Measurements from ENCODE around the gene PPARD. TPM values are rescaled to one million over a fixed set of nuclear protein-coding genes. Genes with fewer than 3 reads are reported as not detected.

Gene PPARD
- total and polyA plus RNA-seq, 2 of the 13 experiments (the other 11 are each of a cell fraction or from before 2014, with no cell fraction given) = 6.1 to 13.3 TPM

DNA sequence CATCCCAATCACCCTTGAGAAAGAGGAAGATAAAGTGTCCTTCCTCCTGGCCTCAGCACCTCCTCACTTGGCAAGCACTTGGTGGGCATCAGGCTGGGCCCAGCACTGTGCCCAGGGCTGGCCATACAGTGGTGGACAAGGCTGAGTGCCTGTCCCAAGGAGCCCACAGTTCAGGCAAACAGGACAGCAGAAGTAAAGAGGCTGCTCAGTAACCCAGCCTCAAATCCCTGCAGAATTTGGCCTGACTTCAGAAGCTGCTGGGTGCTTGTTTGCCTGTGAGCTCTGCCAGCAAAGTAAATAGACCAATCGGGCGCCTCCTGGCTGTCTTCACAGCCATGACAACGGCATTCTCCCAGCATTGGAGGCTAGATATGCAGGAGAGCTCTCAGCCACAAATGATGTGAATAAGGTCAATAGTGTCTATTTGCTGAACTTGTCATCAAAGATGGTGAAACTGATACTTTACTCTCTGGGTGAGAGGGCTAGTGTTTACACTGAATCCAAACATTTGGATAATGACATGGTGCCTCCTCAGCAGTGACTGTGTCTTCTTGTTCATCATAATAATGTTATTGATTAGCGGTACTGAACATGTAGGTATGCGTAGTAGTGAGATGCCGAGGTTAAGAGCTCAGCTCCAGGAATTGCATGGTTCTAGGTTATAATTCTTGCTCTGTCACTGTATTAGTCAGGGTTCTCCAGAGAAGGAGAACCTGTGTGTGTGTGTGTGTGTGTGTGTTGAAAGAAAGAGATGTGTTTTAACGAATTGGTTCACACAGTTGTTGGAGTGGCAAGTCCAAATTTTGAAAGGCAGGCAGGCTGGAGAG lies 72.9 kb downstream of the PPARD start (continued):
- TF ChIP-seq, protein P1, sequence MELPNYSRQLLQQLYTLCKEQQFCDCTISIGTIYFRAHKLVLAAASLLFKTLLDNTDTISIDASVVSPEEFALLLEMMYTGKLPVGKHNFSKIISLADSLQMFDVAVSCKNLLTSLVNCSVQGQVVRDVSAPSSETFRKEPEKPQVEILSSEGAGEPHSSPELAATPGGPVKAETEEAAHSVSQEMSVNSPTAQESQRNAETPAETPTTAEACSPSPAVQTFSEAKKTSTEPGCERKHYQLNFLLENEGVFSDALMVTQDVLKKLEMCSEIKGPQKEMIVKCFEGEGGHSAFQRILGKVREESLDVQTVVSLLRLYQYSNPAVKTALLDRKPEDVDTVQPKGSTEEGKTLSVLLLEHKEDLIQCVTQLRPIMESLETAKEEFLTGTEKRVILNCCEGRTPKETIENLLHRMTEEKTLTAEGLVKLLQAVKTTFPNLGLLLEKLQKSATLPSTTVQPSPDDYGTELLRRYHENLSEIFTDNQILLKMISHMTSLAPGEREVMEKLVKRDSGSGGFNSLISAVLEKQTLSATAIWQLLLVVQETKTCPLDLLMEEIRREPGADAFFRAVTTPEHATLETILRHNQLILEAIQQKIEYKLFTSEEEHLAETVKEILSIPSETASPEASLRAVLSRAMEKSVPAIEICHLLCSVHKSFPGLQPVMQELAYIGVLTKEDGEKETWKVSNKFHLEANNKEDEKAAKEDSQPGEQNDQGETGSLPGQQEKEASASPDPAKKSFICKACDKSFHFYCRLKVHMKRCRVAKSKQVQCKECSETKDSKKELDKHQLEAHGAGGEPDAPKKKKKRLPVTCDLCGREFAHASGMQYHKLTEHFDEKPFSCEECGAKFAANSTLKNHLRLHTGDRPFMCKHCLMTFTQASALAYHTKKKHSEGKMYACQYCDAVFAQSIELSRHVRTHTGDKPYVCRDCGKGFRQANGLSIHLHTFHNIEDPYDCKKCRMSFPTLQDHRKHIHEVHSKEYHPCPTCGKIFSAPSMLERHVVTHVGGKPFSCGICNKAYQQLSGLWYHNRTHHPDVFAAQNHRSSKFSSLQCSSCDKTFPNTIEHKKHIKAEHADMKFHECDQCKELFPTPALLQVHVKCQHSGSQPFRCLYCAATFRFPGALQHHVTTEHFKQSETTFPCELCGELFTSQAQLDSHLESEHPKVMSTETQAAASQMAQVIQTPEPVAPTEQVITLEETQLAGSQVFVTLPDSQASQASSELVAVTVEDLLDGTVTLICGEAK (IDR thresholded peaks at IDR 0.05) = no peak
- TF ChIP-seq, protein P1 (CRISPR knock-in tag; IDR thresholded peaks at IDR 0.05) = peak; percentile 18; the same call in 1 of the 2 replicates
- TF ChIP-seq, protein P2, sequence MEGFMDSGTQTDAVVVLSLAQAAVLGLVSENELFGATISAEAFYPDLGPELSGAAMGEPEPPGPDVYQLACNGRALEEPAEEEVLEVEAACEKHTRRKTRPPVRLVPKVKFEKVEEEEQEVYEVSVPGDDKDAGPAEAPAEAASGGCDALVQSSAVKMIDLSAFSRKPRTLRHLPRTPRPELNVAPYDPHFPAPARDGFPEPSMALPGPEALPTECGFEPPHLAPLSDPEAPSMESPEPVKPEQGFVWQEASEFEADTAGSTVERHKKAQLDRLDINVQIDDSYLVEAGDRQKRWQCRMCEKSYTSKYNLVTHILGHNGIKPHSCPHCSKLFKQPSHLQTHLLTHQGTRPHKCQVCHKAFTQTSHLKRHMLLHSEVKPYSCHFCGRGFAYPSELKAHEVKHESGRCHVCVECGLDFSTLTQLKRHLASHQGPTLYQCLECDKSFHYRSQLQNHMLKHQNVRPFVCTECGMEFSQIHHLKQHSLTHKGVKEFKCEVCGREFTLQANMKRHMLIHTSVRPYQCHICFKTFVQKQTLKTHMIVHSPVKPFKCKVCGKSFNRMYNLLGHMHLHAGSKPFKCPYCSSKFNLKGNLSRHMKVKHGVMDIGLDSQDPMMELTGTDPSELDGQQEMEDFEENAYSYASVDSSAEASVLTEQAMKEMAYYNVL (CRISPR knock-in tag; IDR thresholded peaks at IDR 0.05; ENCODE audit: borderline replicate concordance) = peak; percentile 65; the same call in 1 of the 2 replicates
- TF ChIP-seq SOX6 (IDR thresholded peaks at IDR 0.05) (no peak), SOX6 (CRISPR knock-in tag; IDR thresholded peaks at IDR 0.05) (peak; percentile 98), ZNF749 (CRISPR knock-in tag; IDR thresholded peaks at IDR 0.05; ENCODE audit: borderline replicate concordance) (peak; percentile 71; the same call in 1 of the 2 replicates), ASH2L (IDR thresholded peaks at IDR 0.05; ENCODE audit: insufficient read length, low read depth, low read length) (peak; percentile 74), MEIS2 (CRISPR knock-in tag; IDR thresholded peaks at IDR 0.05) (peak; percentile 92), MEIS1 (CRISPR knock-in tag; IDR thresholded peaks at IDR 0.05; ENCODE audit: borderline replicate concordance) (peak; percentile 95), ZNF564 (CRISPR knock-in tag; IDR thresholded peaks at IDR 0.05) (0 out of 2 replicates have a peak, but pooled peaks have one; percentile 55), RFX5 (IDR thresholded peaks at IDR 0.05; ENCODE audit: low read depth, low read length) (peak; percentile 16; the same call in 1 of the 2 replicates), ZNF274 (CRISPR knock-in tag; IDR thresholded peaks at IDR 0.05) (peak; percentile 57)
- TF ChIP-seq, protein P3, sequence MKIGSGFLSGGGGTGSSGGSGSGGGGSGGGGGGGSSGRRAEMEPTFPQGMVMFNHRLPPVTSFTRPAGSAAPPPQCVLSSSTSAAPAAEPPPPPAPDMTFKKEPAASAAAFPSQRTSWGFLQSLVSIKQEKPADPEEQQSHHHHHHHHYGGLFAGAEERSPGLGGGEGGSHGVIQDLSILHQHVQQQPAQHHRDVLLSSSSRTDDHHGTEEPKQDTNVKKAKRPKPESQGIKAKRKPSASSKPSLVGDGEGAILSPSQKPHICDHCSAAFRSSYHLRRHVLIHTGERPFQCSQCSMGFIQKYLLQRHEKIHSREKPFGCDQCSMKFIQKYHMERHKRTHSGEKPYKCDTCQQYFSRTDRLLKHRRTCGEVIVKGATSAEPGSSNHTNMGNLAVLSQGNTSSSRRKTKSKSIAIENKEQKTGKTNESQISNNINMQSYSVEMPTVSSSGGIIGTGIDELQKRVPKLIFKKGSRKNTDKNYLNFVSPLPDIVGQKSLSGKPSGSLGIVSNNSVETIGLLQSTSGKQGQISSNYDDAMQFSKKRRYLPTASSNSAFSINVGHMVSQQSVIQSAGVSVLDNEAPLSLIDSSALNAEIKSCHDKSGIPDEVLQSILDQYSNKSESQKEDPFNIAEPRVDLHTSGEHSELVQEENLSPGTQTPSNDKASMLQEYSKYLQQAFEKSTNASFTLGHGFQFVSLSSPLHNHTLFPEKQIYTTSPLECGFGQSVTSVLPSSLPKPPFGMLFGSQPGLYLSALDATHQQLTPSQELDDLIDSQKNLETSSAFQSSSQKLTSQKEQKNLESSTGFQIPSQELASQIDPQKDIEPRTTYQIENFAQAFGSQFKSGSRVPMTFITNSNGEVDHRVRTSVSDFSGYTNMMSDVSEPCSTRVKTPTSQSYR (CRISPR knock-in tag; IDR thresholded peaks at IDR 0.05; ENCODE audit: borderline replicate concordance) = peak; percentile 63; the same call in 1 of the 2 replicates

Measured in HepG2 (cell line).